Central memory CD8-positive, alpha-beta T cell (primary cell): Measurements from ENCODE around the gene ALG12.
A peak's percentile ranks its signal among the peaks of the same experiment; 100 is the strongest.
"Not testable (repeated sequence)": the region's sequence is repeated elsewhere in the genome, so short reads cannot be mapped to it uniquely, and the experiment has no call there.

Source experiments
- ATAC-seq: fragments of 150-1000 bp; cut with Tn5 transposase; replicated peaks from 2 replicates; pipeline ENCODE4 v1.10.0; 2022; ENCODE audit warnings: mild to moderate bottlenecking, moderate FRiP score, moderate number of reproducible peaks; ENCODE audit not compliant: poor library complexity, severe bottlenecking; ENCODE audit errors: extremely low read depth
- DNase-seq, 2 donors: peaks; one replicate each; pipeline ENCODE4 v3.0.0; 2021; ENCODE audit warnings: low spot score in 2 of 2
- H3K27ac Mint-ChIP-seq: one replicate; pipeline ENCODE4 v1.8.0; 2022; ENCODE audit warnings: low read depth, mild to moderate bottlenecking, moderate library complexity, mixed read lengths
- H3K27me3 Mint-ChIP-seq: one replicate; pipeline ENCODE4 v1.8.0; 2022; ENCODE audit warnings: mixed read lengths
- H3K36me3 Mint-ChIP-seq: one replicate; pipeline ENCODE4 v1.8.0; 2022; ENCODE audit warnings: mild to moderate bottlenecking, moderate library complexity, mixed read lengths; ENCODE audit not compliant: insufficient read depth
- H3K4me1 Mint-ChIP-seq: one replicate; pipeline ENCODE4 v1.8.0; 2022; ENCODE audit warnings: mixed read lengths
- H3K4me3 Mint-ChIP-seq: one replicate; pipeline ENCODE4 v1.8.0; 2022; ENCODE audit warnings: mild to moderate bottlenecking, moderate library complexity, mixed read lengths
- H3K9me3 Mint-ChIP-seq: one replicate; pipeline ENCODE4 v1.8.0; 2022; ENCODE audit warnings: mixed read lengths

Gene ALG12

GRCh38 chr22:49948116-49948957 lies 30.1 kb upstream of the ALG12 start:
- H3K27ac Mint-ChIP-seq, result no peak overlapping the region
- peaks cover 7% of the 10 kb centered on the region for H3K4me1 Mint-ChIP-seq
- ATAC-seq (no peak), DNase-seq (no peak)
- H3K36me3 Mint-ChIP-seq, result peaks cover 1% of the 10 kb centered on the region
- H3K9me3 Mint-ChIP-seq, result no peaks in the 10 kb centered on the region
- H3K27me3 Mint-ChIP-seq, result no peaks in the 10 kb centered on the region
- H3K4me3 Mint-ChIP-seq, result no peak overlapping the region

GRCh38 chr22:49947296-49947622 lies 29.0 kb upstream of the ALG12 start:
- Mint-ChIP-seq H3K27me3 (no peaks in the 10 kb centered on the region), H3K27ac (no peak overlapping the region)
- no peak for ATAC-seq

GRCh38 chr22:49946612-49947295 lies 28.5 kb upstream of the ALG12 start:
- Mint-ChIP-seq H3K27ac (no peak overlapping the region), H3K36me3 (peaks cover 1% of the 10 kb centered on the region), H3K4me1 (peaks cover 7% of the 10 kb centered on the region), H3K9me3 (no peaks in the 10 kb centered on the region), H3K4me3 (no peak overlapping the region), H3K27me3 (no peaks in the 10 kb centered on the region)
- DNase-seq (no peak), ATAC-seq (no peak)

More at GRCh38 chr22:49947296-49947622, 29.0 kb upstream of the ALG12 start:
- Mint-ChIP-seq H3K9me3 (no peaks in the 10 kb centered on the region), H3K36me3 (peaks cover 1% of the 10 kb centered on the region), H3K4me3 (no peak overlapping the region), H3K4me1 (peaks cover 7% of the 10 kb centered on the region)
- DNase-seq, result no peak

GRCh38 chr22:49945042-49945794 lies 27.0 kb upstream of the ALG12 start:
- DNase-seq (peak in 1 of 2 donors; percentile 65), ATAC-seq (peak; percentile 34)
- H3K9me3 Mint-ChIP-seq, H3K27me3 Mint-ChIP-seq, H3K36me3 Mint-ChIP-seq, H3K4me3 Mint-ChIP-seq: not testable (repeated sequence)
- peaks cover 13% of the 10 kb centered on the region for H3K4me1 Mint-ChIP-seq
- H3K27ac Mint-ChIP-seq, result peak overlapping the region; percentile 83

- peak in 1 of 2 donors; percentile 45 for DNase-seq
- Mint-ChIP-seq H3K4me3 (peak overlapping the region; percentile 11), H3K27me3 (no peaks in the 10 kb centered on the region), H3K27ac (peak overlapping the region; percentile 32), H3K4me1 (peaks cover 13% of the 10 kb centered on the region), H3K36me3 (peaks cover 1% of the 10 kb centered on the region), H3K9me3 (no peaks in the 10 kb centered on the region)
- ATAC-seq, result peak; percentile 63
These were observed 26.2 kb upstream of the ALG12 start for GRCh38 chr22:49944399-49944891.

- Mint-ChIP-seq H3K27ac (peak overlapping the region; percentile 35), H3K9me3 (no peaks in the 10 kb centered on the region), H3K36me3 (peaks cover 1% of the 10 kb centered on the region), H3K4me3 (peak overlapping the region; percentile 11), H3K27me3 (no peaks in the 10 kb centered on the region), H3K4me1 (peaks cover 13% of the 10 kb centered on the region)
- no peak for DNase-seq
- ATAC-seq, result no peak
These were observed 25.6 kb upstream of the ALG12 start for GRCh38 chr22:49943771-49944398.

GRCh38 chr22:49943405-49943765 lies 25.1 kb upstream of the ALG12 start:
- peak overlapping the region; percentile 35 for H3K27ac Mint-ChIP-seq
- H3K4me3 Mint-ChIP-seq, result peak overlapping the region; percentile 11
- no peaks in the 10 kb centered on the region for H3K9me3 Mint-ChIP-seq
- H3K27me3 Mint-ChIP-seq, result no peaks in the 10 kb centered on the region
- peaks cover 1% of the 10 kb centered on the region for H3K36me3 Mint-ChIP-seq
- no peak for ATAC-seq
- peaks cover 13% of the 10 kb centered on the region for H3K4me1 Mint-ChIP-seq
- DNase-seq, result no peak

GRCh38 chr22:49942565-49943404 lies 24.5 kb upstream of the ALG12 start:
- DNase-seq (no peak), ATAC-seq (no peak)
- Mint-ChIP-seq H3K4me1 (peaks cover 13% of the 10 kb centered on the region), H3K36me3 (peaks cover 1% of the 10 kb centered on the region), H3K27ac (no peak overlapping the region), H3K4me3 (no peak overlapping the region), H3K9me3 (no peaks in the 10 kb centered on the region), H3K27me3 (no peaks in the 10 kb centered on the region)

- Mint-ChIP-seq H3K9me3 (no peaks in the 10 kb centered on the region), H3K4me3 (no peak overlapping the region), H3K36me3 (peaks cover 4% of the 10 kb centered on the region), H3K27ac (peak overlapping the region; percentile 32), H3K27me3 (no peaks in the 10 kb centered on the region), H3K4me1 (peaks cover 15% of the 10 kb centered on the region)
- DNase-seq (no peak), ATAC-seq (no peak)
These were observed 23.5 kb upstream of the ALG12 start for GRCh38 chr22:49941507-49942316.

- Mint-ChIP-seq H3K36me3 (peaks cover 9% of the 10 kb centered on the region), H3K27me3 (no peaks in the 10 kb centered on the region)
- ATAC-seq, result no peak
These were observed 20.4 kb upstream of the ALG12 start for GRCh38 chr22:49938565-49939136.

More at GRCh38 chr22:49938565-49939136, 20.4 kb upstream of the ALG12 start:
- H3K9me3 Mint-ChIP-seq, result no peaks in the 10 kb centered on the region
- H3K4me3 Mint-ChIP-seq, result no peak overlapping the region
- peaks cover 13% of the 10 kb centered on the region for H3K4me1 Mint-ChIP-seq
- no peak for DNase-seq
- no peak overlapping the region for H3K27ac Mint-ChIP-seq
